Transverse colon (tissue), 4 donors: ENCODE measurements around the gene ENOX1.

Experiments used
- CTCF ChIP-seq, 5 experiments: fragments of 200-600 bp in 3 of 5; fragments of 450-650 bp in 2 of 5; sonication (generic) in 3 of 5; IDR thresholded peaks; 1 replicate in 2 of 5; 2 replicates in 3 of 5; pipeline ENCODE4 v1.5.1; 2016 to 2017; ENCODE audit warnings: antibody characterized with exemption in 5 of 5, inconsistent platforms in 3 of 5, mild to moderate bottlenecking in 2 of 5, moderate library complexity in 1 of 5
- POLR2AphosphoS5 ChIP-seq, 3 donors: sonication (generic); formaldehyde crosslinking; IDR thresholded peaks; one replicate each; pipeline ENCODE4 v1.6.1; 2016; ENCODE audit warnings: antibody characterized with exemption in 3 of 3

DNA sequence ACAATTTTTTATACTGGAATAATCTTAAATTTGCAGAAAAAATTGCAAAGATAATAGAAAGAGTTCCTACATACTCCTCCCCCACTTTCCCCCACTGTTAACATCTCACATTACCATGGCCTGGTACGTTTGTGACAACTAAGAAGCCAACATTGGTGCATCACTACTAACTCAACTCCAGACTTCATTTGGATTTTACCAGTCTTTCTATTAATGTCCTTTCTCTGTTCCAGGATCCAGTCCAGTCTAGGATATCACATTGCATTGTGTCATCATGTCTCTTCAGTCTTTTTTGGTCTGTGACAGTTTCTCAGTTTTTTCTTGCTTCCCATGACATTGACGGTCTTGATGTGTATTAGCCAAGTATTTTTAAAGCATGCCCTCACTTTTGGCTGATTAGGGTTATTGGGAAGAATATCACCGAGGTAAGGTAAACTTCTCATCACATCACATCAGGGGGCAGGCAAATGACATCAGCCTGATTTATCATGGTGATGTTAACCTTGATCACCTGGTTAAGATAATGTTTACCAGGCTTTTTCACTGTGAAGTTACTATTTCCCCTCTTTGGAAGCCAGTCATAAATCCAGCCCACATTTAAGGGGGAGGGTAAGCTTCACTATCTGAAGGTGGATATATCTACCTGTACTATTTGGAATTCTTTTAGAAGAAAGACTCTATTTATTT, 322.1 kb downstream of the ENOX1 start:
- no peak for TF ChIP-seq CTCF (IDR thresholded peaks at IDR 0.05)
- no peak for TF ChIP-seq POLR2AphosphoS5 (IDR thresholded peaks at IDR 0.05)
